Brain microvascular endothelial cell (primary cell): ENCODE results near the gene FBXL3.

Source experiments
- DNase-seq: peaks from one replicate; pipeline ENCODE4 v3.0.0-alpha.2; 2020
- H3K27ac ChIP-seq: fragments of 250-450 bp; sonication (Bioruptor Pico); 2 replicates; pipeline ENCODE4 v1.5.1; 2020; ENCODE audit warnings: mild to moderate bottlenecking, moderate library complexity
- H3K27me3 ChIP-seq: fragments of 250-450 bp; sonication (Bioruptor Pico); replicated peaks from 2 replicates; pipeline ENCODE4 v1.5.1; 2020; ENCODE audit warnings: mild to moderate bottlenecking
- H3K36me3 ChIP-seq: fragments of 250-450 bp; sonication (Bioruptor Pico); replicated peaks from 2 replicates; pipeline ENCODE4 v1.5.1; 2020; ENCODE audit warnings: mild to moderate bottlenecking
- H3K4me3 ChIP-seq: 2 replicates; pipeline ENCODE4 v1.5.1; 2011; ENCODE audit warnings: low read depth, mild to moderate bottlenecking, control low read depth, low read length, moderate library complexity
- CTCF ChIP-seq: IDR thresholded peaks from 2 replicates; pipeline ENCODE4 v1.5.1; 2011; ENCODE audit warnings: low read depth, mild to moderate bottlenecking, moderate library complexity, low read length, control low read depth, inconsistent platforms; ENCODE audit errors: missing control alignments
- in situ Hi-C: cut with HindIII; loops from 2 replicates; pipeline ENCODE4 v1.10.0; 2017; ENCODE audit warnings: low sequenced_read_pairs, low pct_ligation_motif_present

The FBXL3 gene

GRCh38 chr13:77026861-77027621, at the start of gene FBXL3:
TSS of gene FBXL3 (minus strand) at chr13:77027159. CDS start at chr13:77021860, 5,299 bp downstream.
- H3K27ac ChIP-seq: peak within 1 kb of the TSS; percentile 86
- no peaks in the 10 kb centered on the region for H3K36me3 ChIP-seq
- no peaks in the 10 kb centered on the region for H3K27me3 ChIP-seq
- peak within 1 kb of the TSS; percentile 87 for H3K4me3 ChIP-seq
- TF ChIP-seq CTCF: no peak
- in situ Hi-C loops: no loop called here
- DNase-seq: peak; percentile 89

- H3K27ac ChIP-seq: no peak overlapping the region
Measured at GRCh38 chr13:77067519-77067918, 40.6 kb upstream of the FBXL3 start.

GRCh38 chr13:77065461-77066147, 38.6 kb upstream of the FBXL3 start:
- Histone ChIP-seq H3K27me3 (no peaks in the 10 kb centered on the region), H3K4me3 (no peak overlapping the region), H3K36me3 (peaks cover 23% of the 10 kb centered on the region), H3K27ac (no peak overlapping the region)
- TF ChIP-seq CTCF: no peak
- in situ Hi-C loops: no loop called here
- DNase-seq: no peak

More at GRCh38 chr13:77067519-77067918, 40.6 kb upstream of the FBXL3 start:
- Histone ChIP-seq H3K27me3 (no peaks in the 10 kb centered on the region), H3K36me3 (peaks cover 21% of the 10 kb centered on the region), H3K4me3 (no peak overlapping the region)
- in situ Hi-C loops: no loop called here
- TF ChIP-seq CTCF: no peak
- DNase-seq: no peak

- H3K36me3 ChIP-seq: peaks cover 28% of the 10 kb centered on the region
- TF ChIP-seq CTCF: no peak
Measured at GRCh38 chr13:77062097-77062496, 35.1 kb upstream of the FBXL3 start.

GRCh38 chr13:77061362-77061761, 34.4 kb upstream of the FBXL3 start:
- no peak overlapping the region for H3K27ac ChIP-seq
- no peak for TF ChIP-seq CTCF
- no peak for DNase-seq
- H3K4me3 ChIP-seq: no peak overlapping the region
- in situ Hi-C loops: no loop called here
- H3K36me3 ChIP-seq: peaks cover 28% of the 10 kb centered on the region
- no peaks in the 10 kb centered on the region for H3K27me3 ChIP-seq

More at GRCh38 chr13:77062097-77062496, 35.1 kb upstream of the FBXL3 start:
- Histone ChIP-seq H3K27ac (no peak overlapping the region), H3K4me3 (no peak overlapping the region), H3K27me3 (no peaks in the 10 kb centered on the region)
- no peak for DNase-seq
- in situ Hi-C loops: no loop called here
